Retinal pigment epithelial cell (primary cell): ENCODE results near the gene RGS6.

Experiments
- DNase-seq: peaks from one replicate; pipeline ENCODE4 v3.0.0-alpha.2; 2010; ENCODE audit warnings: low read depth
- H3K4me3 ChIP-seq: 2 replicates; pipeline ENCODE4 v1.5.1; 2011; ENCODE audit warnings: mild to moderate bottlenecking, low read length, control low read depth, moderate library complexity
- CTCF ChIP-seq: conservative IDR thresholded peaks from 2 replicates; pipeline ENCODE4 v1.5.1; 2011; ENCODE audit warnings: low read depth, low read length, control low read depth, inconsistent platforms

Gene RGS6

DNA sequence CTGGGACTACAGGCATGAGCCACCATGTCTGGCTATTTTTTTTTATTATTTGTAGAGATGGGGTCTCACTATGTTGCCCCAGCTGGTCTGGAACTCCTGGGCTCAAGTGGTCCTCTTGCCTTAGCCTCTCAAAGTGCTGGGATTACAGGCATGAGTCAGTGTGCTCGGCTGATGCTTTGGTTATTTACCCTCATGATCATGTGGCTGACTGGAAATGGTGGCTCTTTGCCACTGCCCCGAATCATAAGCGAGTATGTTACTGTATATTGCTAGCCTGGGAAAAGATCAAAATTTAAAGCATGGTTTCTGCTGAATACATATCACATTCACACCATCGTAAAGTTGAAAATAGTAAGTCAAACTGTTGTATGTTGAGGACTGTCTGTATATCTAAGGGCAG, 101.1 kb downstream of the RGS6 start:
- TF ChIP-seq CTCF = no peak
- DNase-seq = no peak

GRCh38 chr14:72040528-72040927, 108.3 kb downstream of the RGS6 start:
- no peak for DNase-seq
- TF ChIP-seq CTCF = no peak
- H3K4me3 ChIP-seq = no peak overlapping the region

More for the DNA sequence above, 101.1 kb downstream of the RGS6 start:
- no peak overlapping the region for H3K4me3 ChIP-seq

GRCh38 chr14:72045271-72045670, 113.0 kb downstream of the RGS6 start:
- no peak overlapping the region for H3K4me3 ChIP-seq
- no peak for DNase-seq
- no peak for TF ChIP-seq CTCF

DNA sequence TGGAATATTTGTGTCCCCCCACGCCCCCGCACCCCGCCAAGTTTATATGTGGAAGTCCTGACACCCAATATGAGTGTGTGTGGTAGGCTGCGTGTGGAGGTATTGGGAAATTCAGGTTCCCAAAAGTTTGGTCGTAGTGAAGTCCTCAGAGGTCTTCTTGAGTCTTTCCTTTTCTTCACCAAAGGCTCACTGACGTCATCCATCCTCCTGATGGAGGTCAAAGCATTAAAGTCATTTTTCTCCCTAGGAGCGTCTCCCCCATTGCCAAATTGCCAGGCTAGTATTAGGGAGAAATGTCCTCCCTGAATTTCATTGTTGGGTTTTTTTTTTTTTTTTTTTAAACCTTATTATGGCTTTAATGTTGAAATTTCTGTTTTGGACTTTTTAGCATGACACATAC, 113.7 kb downstream of the RGS6 start:
- H3K4me3 ChIP-seq = no peak overlapping the region
- DNase-seq = no peak
- TF ChIP-seq CTCF = no peak

- DNase-seq = no peak
- no peak overlapping the region for H3K4me3 ChIP-seq
- no peak for TF ChIP-seq CTCF
Measured at GRCh38 chr14:72049462-72049861, 117.2 kb downstream of the RGS6 start.

- DNase-seq = no peak
- H3K4me3 ChIP-seq = no peak overlapping the region
- no peak for TF ChIP-seq CTCF
Measured at GRCh38 chr14:72052356-72052755, 120.1 kb downstream of the RGS6 start.

GRCh38 chr14:72053651-72054050, 121.4 kb downstream of the RGS6 start:
- no peak overlapping the region for H3K4me3 ChIP-seq
- no peak for DNase-seq
- TF ChIP-seq CTCF = no peak
